CD4-positive, alpha-beta T cell treated with Interferon alpha-2 for 1 hour (primary cell): ENCODE data around the gene CCDC171.

Experiments used
- DNase-seq, 2 donors: peaks; one replicate each; pipeline ENCODE4 v3.0.0-alpha.2; 2020 to 2022

Gene CCDC171

GRCh38 chr9:15889555-15889954, 336.7 kb downstream of the CCDC171 start:
- no peak for DNase-seq

GRCh38 chr9:15901572-15901971, 348.7 kb downstream of the CCDC171 start:
- no peak for DNase-seq

- no peak for DNase-seq
Measured at GRCh38 chr9:15909297-15909696, 356.5 kb downstream of the CCDC171 start.

- DNase-seq = no peak
Measured at GRCh38 chr9:15915711-15916110, 362.9 kb downstream of the CCDC171 start.

GRCh38 chr9:15927161-15927560, 374.3 kb downstream of the CCDC171 start:
- DNase-seq = no peak

- no peak for DNase-seq
Measured at GRCh38 chr9:15935661-15936305, 382.9 kb downstream of the CCDC171 start.

GRCh38 chr9:15936306-15936921, 383.6 kb downstream of the CCDC171 start:
- DNase-seq = no peak

- no peak for DNase-seq
Measured at GRCh38 chr9:15942831-15943424, 390.1 kb downstream of the CCDC171 start.

GRCh38 chr9:15944341-15944740, 391.5 kb downstream of the CCDC171 start:
- no peak for DNase-seq

GRCh38 chr9:15959663-15960062, 406.8 kb downstream of the CCDC171 start:
- DNase-seq = no peak

GRCh38 chr9:15961217-15961616, 408.4 kb downstream of the CCDC171 start:
- no peak for DNase-seq

GRCh38 chr9:15965246-15965745, 412.5 kb downstream of the CCDC171 start:
- DNase-seq = no peak

GRCh38 chr9:15966471-15966870, 413.6 kb downstream of the CCDC171 start:
- DNase-seq = no peak

- no peak for DNase-seq
Measured at GRCh38 chr9:15967068-15967467, 414.2 kb downstream of the CCDC171 start.

- no peak for DNase-seq
Measured at GRCh38 chr9:15972760-15973159, 419.9 kb downstream of the CCDC171 start.

- no peak for DNase-seq
Measured at GRCh38 chr9:15975101-15975778, 422.4 kb downstream of the CCDC171 start.

GRCh38 chr9:15977438-15977837, 424.6 kb downstream of the CCDC171 start:
- no peak for DNase-seq

GRCh38 chr9:15982182-15982581, 429.3 kb downstream of the CCDC171 start:
- DNase-seq = no peak

GRCh38 chr9:15999422-16000339, 446.8 kb downstream of the CCDC171 start:
- no peak for DNase-seq

- no peak for DNase-seq
Measured at GRCh38 chr9:16000811-16001210, 448.0 kb downstream of the CCDC171 start.

- DNase-seq = no peak
Measured at GRCh38 chr9:16001856-16002255, 449.0 kb downstream of the CCDC171 start.

- DNase-seq = no peak
Measured at GRCh38 chr9:16002816-16003215, 450.0 kb downstream of the CCDC171 start.

GRCh38 chr9:16003785-16004184, 450.9 kb downstream of the CCDC171 start:
- no peak for DNase-seq
